Stimulated activated memory B cell treated with anti-CD40 and anti-IgM and Interleukin-4, amounts not matched to agents 10 μg/mL and 1 μg/mL and 100 μg/mL, for 72 hours (primary cell): ENCODE measurements around the gene ADD1.
"Not testable (repeated sequence)": the region's sequence is repeated elsewhere in the genome, so short reads cannot be mapped to it uniquely, and the experiment has no call there.

Experiments
- ATAC-seq: fragments of 150-1000 bp; cut with Tn5 transposase; 2 replicates; pipeline ENCODE4 v1.10.0; 2021
- H3K27ac Mint-ChIP-seq: one replicate; pipeline ENCODE4 v1.8.0; 2022; ENCODE audit warnings: mild to moderate bottlenecking, mixed read lengths
- H3K27me3 Mint-ChIP-seq: one replicate; pipeline ENCODE4 v1.8.0; 2022; ENCODE audit warnings: mixed read lengths
- H3K36me3 Mint-ChIP-seq: one replicate; pipeline ENCODE4 v1.8.0; 2022; ENCODE audit warnings: mixed read lengths
- H3K4me1 Mint-ChIP-seq: one replicate; pipeline ENCODE4 v1.8.0; 2022; ENCODE audit warnings: mixed read lengths
- H3K4me3 Mint-ChIP-seq: one replicate; pipeline ENCODE4 v1.8.0; 2022; ENCODE audit warnings: mild to moderate bottlenecking, moderate library complexity, mixed read lengths
- H3K9me3 Mint-ChIP-seq: one replicate; pipeline ENCODE4 v1.8.0; 2022; ENCODE audit warnings: mixed read lengths

Gene ADD1

DNA sequence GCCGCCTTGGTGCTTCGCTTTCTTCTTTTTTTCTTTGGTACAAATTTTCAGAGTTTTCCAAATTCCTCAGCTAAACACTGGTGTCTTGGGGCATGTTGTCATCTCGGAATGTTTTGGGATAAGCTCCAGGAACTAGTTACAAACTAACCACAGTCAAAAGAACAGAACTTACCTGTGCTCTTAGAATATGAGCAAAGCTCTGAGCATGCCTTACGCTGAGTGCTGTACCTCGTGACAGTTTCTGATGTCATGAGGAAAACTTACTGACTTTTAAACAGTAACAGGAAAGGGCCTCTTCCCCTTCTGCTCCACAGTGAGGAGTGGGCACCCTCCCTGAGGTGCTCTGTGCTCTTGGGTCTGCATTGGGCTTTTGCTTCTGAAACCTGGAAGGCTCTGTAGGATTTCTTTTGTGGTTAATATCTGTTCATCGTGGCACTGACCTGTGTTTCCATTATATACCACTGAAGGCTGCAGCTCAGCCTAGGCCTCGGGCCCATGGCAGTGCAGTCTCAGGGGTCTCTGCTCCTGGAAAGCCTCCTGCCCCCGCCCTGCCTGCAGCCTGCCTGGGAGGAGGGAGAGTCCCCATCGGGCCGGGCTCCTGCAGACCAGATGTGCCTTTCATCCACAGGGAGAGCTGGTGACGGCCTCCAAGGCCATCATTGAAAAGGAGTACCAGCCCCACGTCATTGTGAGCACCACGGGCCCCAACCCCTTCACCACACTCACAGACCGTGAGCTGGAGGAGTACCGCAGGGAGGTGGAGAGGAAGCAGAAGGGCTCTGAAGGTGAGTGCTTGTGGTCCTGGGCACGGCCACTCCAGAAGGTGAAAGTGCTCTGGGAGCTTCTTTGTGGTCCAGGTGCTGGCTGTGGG, 70.8 kb downstream of the ADD1 start:
- H3K27ac Mint-ChIP-seq, result peak overlapping the region; percentile 75
- no peaks in the 10 kb centered on the region for H3K27me3 Mint-ChIP-seq
- no peak overlapping the region for H3K4me3 Mint-ChIP-seq
- H3K9me3 Mint-ChIP-seq, result peaks cover 4% of the 10 kb centered on the region
- H3K4me1 Mint-ChIP-seq, result peaks cover 45% of the 10 kb centered on the region
- peaks cover 62% of the 10 kb centered on the region for H3K36me3 Mint-ChIP-seq
- ATAC-seq, result peak; percentile 82

DNA sequence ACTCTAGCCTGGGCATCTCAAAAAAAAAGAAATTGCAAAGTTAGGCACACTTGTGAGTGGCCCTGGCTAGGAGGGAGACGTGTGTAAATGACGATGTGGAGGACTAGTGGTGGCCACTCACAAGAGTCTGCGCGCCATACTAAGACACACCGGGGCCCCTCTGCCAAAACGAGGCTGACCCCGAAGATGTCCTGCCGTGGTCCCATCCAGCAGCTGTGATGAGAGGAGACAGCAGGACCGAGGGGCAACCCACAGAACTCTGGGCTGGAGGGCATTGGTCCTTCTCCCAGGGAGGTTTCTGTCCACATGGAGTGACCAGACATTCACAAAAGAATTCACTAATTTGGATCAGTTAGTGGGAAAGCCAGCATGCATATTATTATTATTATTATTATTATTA, 72.1 kb downstream of the ADD1 start:
- Mint-ChIP-seq H3K27me3 (no peaks in the 10 kb centered on the region), H3K4me1 (peaks cover 58% of the 10 kb centered on the region), H3K36me3 (peaks cover 69% of the 10 kb centered on the region), H3K27ac (no peak overlapping the region), H3K9me3 (peaks cover 8% of the 10 kb centered on the region), H3K4me3 (no peak overlapping the region)
- ATAC-seq, result no peak

DNA sequence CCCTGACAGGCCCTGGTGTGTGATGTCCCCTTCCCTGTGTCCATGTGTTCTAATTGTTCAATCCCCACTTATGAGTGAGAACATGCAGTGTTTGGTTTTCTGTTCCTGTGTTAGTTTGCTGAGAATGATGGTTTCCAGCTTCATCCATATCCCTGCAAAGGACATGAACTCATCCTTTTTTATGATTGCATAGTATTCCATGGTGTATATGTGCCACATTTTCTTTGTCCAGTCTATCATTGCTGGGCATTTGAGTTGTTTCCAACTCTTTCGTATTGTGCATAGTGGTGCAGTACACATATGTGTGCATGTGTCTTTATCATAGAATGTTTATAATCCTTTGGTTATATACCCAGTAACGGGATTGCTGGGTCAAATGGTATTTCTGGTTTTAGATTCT, 73.1 kb downstream of the ADD1 start:
- H3K4me1 Mint-ChIP-seq, result peaks cover 67% of the 10 kb centered on the region
- H3K9me3 Mint-ChIP-seq, H3K27me3 Mint-ChIP-seq, H3K4me3 Mint-ChIP-seq, ATAC-seq: not testable (repeated sequence)
- peaks cover 75% of the 10 kb centered on the region for H3K36me3 Mint-ChIP-seq
- H3K27ac Mint-ChIP-seq, result peak overlapping the region; percentile 84

DNA sequence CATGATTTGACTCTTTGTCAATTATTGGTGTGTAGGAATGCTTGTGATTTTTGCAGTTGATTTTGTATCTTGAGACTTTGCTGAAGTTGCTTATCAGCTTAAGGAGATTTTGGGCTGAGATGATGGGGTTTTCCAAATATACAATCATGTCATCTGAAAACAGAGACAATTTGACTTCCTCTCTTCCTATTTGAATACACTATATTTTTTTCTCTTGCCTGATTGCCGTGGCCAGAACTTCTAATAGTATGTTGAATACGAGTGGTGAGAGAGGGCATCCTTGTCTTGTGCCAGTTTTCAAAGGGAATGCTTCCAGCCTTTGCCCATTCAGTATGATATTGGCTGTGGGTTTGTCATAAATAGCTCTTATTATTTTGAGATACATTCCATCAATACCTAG, 74.7 kb downstream of the ADD1 start:
- peaks cover 85% of the 10 kb centered on the region for H3K36me3 Mint-ChIP-seq
- peaks cover 83% of the 10 kb centered on the region for H3K4me1 Mint-ChIP-seq
- H3K4me3 Mint-ChIP-seq, result peak overlapping the region; percentile 57
- ATAC-seq, H3K27me3 Mint-ChIP-seq, H3K9me3 Mint-ChIP-seq: not testable (repeated sequence)
- peak overlapping the region; percentile 84 for H3K27ac Mint-ChIP-seq

DNA sequence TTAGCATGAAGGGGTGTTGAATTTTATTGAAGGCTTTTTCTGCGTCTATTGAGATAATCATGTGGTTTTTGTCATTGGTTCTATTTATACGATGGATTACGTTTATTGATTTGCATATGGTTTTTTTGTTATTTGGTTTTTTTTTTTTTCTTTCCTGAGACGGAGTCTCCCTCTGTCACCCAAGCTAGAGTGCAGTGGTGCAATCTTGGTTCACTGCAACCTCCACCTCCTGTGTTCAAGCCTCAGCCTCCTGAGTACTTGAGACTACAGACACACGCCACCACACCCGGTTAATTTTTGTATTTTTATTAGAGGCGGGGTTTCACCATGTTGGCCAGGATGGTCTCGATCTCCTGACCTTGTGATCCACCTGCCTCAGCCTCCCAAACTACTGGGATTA, 75.1 kb downstream of the ADD1 start:
- Mint-ChIP-seq H3K4me1 (peaks cover 84% of the 10 kb centered on the region), H3K36me3 (peaks cover 89% of the 10 kb centered on the region), H3K27ac (peak overlapping the region; percentile 84), H3K4me3 (peak overlapping the region; percentile 57)
- not testable (repeated sequence) for H3K9me3 Mint-ChIP-seq, H3K27me3 Mint-ChIP-seq
- peak; percentile 83 for ATAC-seq

DNA sequence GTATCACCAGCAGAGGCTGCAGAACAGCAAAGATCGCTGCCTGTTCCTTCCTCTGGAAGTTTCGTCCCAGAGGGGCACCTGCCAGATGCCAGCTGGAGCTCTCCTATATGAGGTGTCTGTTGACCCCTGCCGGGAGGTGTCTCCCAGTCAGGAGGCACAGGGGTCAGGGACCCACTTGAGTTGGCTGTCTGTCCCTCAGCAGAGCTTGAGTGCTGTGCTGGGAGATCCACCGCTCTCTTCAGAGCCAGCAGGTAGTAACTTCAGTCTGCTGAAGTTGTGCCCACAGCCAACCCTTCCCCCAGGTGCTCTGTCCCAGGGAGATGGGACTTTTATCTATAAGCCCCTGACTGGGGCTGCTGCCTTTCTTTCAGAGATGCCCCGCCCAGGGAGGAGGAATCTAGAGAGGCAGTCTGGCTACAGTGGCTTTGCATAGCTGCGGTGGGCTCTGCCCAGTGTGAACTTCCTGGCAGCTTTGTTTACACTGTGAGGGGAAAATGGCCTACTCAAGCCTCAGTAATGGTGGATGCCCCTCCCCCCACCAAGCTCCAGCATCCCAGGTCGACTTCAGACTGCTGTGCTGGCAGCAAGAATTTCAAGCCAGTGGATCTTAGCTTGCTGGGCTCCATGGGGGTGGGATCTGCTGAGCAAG, 78.9 kb downstream of the ADD1 start:
- Mint-ChIP-seq H3K27ac (peak overlapping the region; percentile 72), H3K4me1 (peaks cover 69% of the 10 kb centered on the region), H3K4me3 (peak overlapping the region; percentile 9), H3K36me3 (peaks cover 87% of the 10 kb centered on the region)
- H3K9me3 Mint-ChIP-seq, ATAC-seq, H3K27me3 Mint-ChIP-seq: not testable (repeated sequence)

DNA sequence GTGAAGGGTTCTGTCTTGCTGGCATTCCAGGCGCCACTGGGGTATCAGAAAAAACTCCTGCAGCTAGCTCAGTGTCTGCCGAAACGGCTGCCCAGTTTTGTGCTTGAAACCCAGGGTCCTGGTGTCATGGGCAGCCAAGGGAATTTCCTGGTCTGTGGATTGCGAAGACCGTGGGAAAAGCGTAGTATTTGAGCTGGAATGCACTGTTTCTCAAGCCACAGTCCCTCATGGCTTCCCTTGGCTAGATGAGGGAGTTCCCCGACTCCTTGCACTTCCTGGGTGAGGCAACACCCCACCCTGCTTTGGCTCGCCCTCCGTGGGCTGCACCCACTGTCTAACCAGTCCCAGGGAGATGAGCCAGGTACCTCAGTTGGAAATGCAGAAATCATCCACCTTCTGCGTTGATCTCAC, 79.5 kb downstream of the ADD1 start:
- Mint-ChIP-seq H3K4me3 (peak overlapping the region; percentile 9), H3K27me3 (no peaks in the 10 kb centered on the region), H3K27ac (peak overlapping the region; percentile 72), H3K36me3 (peaks cover 87% of the 10 kb centered on the region), H3K4me1 (peaks cover 63% of the 10 kb centered on the region), H3K9me3 (peaks cover 5% of the 10 kb centered on the region)
- no peak for ATAC-seq

DNA sequence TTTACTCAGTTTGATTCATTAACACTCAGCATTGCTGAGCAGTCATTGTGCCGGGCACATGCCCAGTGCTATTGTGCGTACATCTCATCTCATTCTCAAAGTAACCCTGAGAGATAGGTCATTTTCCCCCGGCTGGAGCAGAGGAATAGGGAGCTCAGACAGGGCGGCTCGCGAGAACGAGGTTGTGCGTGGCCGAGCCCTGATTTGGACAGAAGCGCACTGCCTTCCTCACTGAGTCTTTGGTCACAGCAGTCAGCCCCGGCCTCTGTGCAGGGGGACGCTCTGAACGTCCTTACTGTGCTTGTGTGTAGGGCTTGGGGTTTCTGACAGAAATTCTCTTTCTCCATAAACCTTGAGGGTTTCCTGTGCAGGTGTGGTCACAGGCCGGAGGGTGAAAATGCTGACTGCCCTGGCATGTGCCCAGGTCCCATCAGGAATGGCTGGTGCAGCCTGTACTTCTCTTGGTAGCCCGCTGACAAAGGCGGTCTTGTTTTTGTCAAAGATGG, 80.1 kb downstream of the ADD1 start:
- H3K9me3 Mint-ChIP-seq, result peaks cover 5% of the 10 kb centered on the region
- H3K4me3 Mint-ChIP-seq, result peak overlapping the region; percentile 9
- peak overlapping the region; percentile 72 for H3K27ac Mint-ChIP-seq
- H3K4me1 Mint-ChIP-seq, result peaks cover 58% of the 10 kb centered on the region
- ATAC-seq, result no peak
- no peaks in the 10 kb centered on the region for H3K27me3 Mint-ChIP-seq
- H3K36me3 Mint-ChIP-seq, result peaks cover 84% of the 10 kb centered on the region

DNA sequence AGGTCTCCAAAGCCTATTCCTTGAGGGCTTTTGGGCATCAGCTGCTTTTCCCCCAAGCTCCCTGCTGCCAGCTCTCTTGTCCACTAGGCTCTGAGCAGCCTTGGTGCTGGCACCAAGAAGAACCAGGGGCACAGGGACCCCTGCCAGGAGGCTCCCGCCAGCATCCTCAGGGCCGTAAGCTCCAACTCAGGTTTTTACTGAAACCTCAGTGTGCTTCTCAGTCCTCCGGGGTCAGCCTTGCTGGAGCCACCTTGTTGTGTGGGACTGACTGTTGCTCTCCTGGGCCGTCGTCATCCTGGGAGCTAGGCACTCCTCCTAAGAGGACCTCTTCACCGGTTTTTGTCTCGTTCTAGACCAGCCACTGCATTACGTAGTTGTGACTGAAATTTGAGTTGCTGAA, 80.6 kb downstream of the ADD1 start:
- H3K36me3 Mint-ChIP-seq, result peaks cover 84% of the 10 kb centered on the region
- no peak for ATAC-seq
- H3K4me1 Mint-ChIP-seq, result peaks cover 52% of the 10 kb centered on the region
- peak overlapping the region; percentile 30 for H3K27ac Mint-ChIP-seq
- H3K9me3 Mint-ChIP-seq, result peaks cover 5% of the 10 kb centered on the region
- H3K27me3 Mint-ChIP-seq, result no peaks in the 10 kb centered on the region
- no peak overlapping the region for H3K4me3 Mint-ChIP-seq

DNA sequence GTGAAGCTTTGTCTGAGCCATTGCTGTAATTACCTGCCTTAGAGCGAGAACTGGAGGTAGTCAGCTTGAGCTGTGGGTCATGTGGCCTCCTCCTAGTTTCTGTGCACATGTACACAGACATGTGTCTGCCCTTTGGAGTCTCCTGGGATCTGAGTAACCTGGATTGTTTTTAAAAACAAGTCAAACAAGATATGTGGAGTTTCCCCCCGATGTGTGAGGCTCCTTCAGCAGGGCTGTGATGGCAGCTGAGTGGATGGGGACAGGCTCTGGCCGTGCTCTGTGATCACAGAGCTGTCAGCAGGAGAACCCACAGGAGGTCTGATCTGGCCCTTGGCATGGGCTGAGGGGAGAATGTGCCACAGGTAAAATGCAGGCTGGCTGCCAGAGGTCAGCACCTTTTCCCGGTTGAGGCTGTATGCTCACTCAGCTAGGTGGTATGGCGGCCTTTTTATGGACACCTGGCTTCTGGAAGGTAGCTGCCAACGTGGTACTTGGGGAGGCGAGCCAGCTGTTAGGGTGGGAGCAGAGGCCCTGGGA, 81.2 kb downstream of the ADD1 start:
- peaks cover under 1% of the 10 kb centered on the region for H3K9me3 Mint-ChIP-seq
- H3K4me1 Mint-ChIP-seq, result peaks cover 46% of the 10 kb centered on the region
- H3K27me3 Mint-ChIP-seq, result no peaks in the 10 kb centered on the region
- H3K27ac Mint-ChIP-seq, result peak overlapping the region; percentile 30
- no peak for ATAC-seq
- H3K4me3 Mint-ChIP-seq, result no peak overlapping the region
- peaks cover 82% of the 10 kb centered on the region for H3K36me3 Mint-ChIP-seq

DNA sequence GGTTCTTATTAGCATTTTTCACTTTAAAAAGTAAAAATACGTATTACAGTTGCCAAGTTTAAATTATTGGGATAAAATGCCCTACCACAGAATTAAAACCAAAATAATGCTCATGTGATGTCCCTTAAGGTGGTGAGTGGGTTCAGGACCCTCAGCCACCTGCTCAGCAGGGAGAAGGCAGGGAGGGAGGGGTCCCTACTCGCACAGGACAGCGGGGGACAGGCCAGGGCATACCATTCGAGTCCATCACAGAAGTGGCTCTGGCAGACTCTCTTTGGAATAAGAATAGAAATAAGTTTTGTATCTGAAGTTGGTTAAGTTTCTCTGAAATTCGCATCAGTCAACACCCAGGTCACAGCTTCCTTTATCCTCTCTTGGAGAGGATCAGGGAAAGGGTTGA, 81.9 kb downstream of the ADD1 start:
- no peak for ATAC-seq
- peaks cover 82% of the 10 kb centered on the region for H3K36me3 Mint-ChIP-seq
- H3K4me3 Mint-ChIP-seq, result no peak overlapping the region
- H3K27ac Mint-ChIP-seq, result no peak overlapping the region
- H3K9me3 Mint-ChIP-seq, result no peaks in the 10 kb centered on the region
- peaks cover 45% of the 10 kb centered on the region for H3K4me1 Mint-ChIP-seq
- no peaks in the 10 kb centered on the region for H3K27me3 Mint-ChIP-seq

DNA sequence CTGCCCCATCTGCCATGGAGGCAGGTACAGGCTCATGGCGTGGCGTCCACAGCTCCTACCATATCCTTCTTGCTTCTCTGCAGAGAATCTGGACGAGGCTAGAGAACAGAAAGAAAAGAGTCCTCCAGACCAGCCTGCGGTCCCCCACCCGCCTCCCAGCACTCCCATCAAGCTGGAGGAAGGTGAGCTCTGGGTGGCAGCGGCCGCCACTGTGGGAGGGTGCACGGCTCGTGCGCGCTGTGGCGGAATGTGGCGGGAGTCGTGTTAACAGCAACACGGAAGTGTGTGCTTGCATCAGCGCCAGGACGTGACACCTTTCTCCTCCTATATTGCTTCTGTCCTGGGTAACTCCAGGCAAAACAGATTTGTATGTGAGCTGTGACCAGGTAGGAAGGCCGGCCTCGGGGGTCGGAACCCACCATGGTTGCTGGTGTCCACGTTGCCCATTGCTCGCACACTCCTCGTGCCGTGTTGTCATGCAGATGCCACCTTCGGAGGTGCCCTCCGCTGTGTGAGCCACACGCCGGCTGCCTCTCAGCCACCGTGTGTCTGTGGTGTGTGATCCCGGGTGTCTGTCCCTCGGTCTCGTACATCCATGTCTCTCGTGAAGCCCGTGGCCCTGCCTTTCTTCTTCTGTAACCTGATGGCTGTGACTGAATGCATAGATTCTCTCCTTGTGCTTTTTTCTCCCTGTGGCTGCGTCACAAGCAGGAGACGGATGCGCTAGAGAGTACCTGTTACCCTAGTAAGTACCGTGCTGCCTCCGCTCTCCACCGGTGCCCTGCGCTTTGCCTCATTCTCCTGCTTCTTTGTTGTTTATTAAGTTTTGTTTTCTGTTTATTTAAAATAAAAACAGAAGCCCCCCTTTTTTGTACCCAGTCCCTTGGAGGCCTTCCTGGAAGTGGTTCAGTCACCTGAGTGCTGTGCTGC, 82.6 kb downstream of the ADD1 start:
- Mint-ChIP-seq H3K27ac (peak overlapping the region; percentile 68), H3K9me3 (no peaks in the 10 kb centered on the region), H3K27me3 (no peaks in the 10 kb centered on the region), H3K4me1 (peaks cover 45% of the 10 kb centered on the region), H3K36me3 (peaks cover 76% of the 10 kb centered on the region), H3K4me3 (no peak overlapping the region)
- no peak for ATAC-seq

DNA sequence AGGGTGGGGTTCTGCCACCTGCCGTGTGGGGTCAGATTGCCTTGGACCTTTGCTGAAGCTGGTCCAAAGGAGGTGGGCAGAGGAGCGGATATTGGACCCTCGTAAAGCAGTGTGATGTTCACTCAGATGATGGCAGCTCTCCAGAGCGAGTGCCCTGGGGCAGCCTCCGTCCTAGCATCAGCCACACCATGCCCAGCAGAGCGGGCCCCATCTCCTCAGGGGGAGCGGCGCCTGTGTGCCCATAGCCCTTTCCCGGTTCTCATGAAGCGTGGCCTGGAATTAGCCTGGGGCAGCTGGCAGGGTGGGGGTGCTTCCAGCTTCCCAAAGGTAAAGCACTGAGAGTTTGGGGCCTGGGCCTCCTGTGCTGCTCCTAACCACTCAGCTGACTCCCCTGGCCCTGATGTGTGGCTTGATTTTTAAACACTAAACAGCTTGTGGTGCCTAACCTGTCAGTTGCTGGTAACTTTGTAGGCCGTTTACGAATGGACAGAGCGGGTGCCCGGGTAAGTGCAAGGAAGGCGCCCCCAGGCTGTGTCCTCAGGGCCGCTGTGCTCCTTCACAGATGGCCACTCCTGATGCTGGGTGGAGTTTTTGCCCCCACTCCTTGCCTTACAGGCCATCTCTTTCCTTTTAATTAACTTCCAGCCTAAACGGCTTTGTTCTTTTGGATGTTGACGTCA, 83.5 kb downstream of the ADD1 start:
- ATAC-seq, result no peak
- H3K27me3 Mint-ChIP-seq, result no peaks in the 10 kb centered on the region
- peaks cover 69% of the 10 kb centered on the region for H3K36me3 Mint-ChIP-seq
- H3K4me1 Mint-ChIP-seq, result peaks cover 45% of the 10 kb centered on the region
- H3K9me3 Mint-ChIP-seq, result no peaks in the 10 kb centered on the region
- H3K27ac Mint-ChIP-seq, result peak overlapping the region; percentile 68
- H3K4me3 Mint-ChIP-seq, result no peak overlapping the region

DNA sequence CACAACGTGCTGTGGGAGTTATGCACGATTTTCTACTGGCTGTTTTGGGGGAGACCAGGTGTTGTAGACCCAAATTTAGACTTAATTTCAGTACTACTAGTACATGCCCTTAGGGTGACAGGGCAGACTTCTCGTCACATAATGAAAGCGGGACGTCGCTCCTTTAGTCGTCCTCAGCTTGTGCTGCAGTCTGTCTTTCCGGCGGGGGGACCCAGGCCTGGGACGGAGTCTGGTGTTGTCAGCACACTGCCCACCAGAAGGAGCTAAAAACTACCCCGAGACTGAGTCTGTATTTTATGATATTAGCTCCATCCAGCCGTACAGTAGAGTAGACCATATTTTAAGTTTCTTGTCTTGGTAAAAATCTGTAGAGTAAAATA, 84.0 kb downstream of the ADD1 start:
- no peak for ATAC-seq
- Mint-ChIP-seq H3K9me3 (no peaks in the 10 kb centered on the region), H3K4me1 (peaks cover 45% of the 10 kb centered on the region), H3K27me3 (no peaks in the 10 kb centered on the region), H3K4me3 (no peak overlapping the region), H3K27ac (no peak overlapping the region), H3K36me3 (peaks cover 66% of the 10 kb centered on the region)
